ENCODE measurements around the gene DACT1. TPM values are rescaled to one million over a fixed set of nuclear protein-coding genes. Genes with fewer than 3 reads are reported as not detected.

The DACT1 gene
- total RNA-seq, 1 donor, result 4.5 TPM

- no peaks in the 10 kb centered on the region for H3K4me1 ChIP-seq (ENCODE audit: insufficient read depth, low read length)
Measured at GRCh38 chr14:58646479-58646878, 8.7 kb downstream of the DACT1 start.

GRCh38 chr14:58647777-58648176, 10.0 kb downstream of the DACT1 start:
- no peaks in the 10 kb centered on the region for H3K9me3 ChIP-seq (ENCODE audit: low read depth, low read length)
- H3K4me1 ChIP-seq (ENCODE audit: insufficient read depth, low read length), result no peaks in the 10 kb centered on the region
- H3K27me3 ChIP-seq (ENCODE audit: insufficient read depth, low read length), result no peaks in the 10 kb centered on the region
- no peak overlapping the region for H3K4me3 ChIP-seq (ENCODE audit: low read length)

More at GRCh38 chr14:58646479-58646878, 8.7 kb downstream of the DACT1 start:
- Histone ChIP-seq H3K27me3 (ENCODE audit: insufficient read depth, low read length) (no peaks in the 10 kb centered on the region), H3K4me3 (ENCODE audit: low read length) (no peak overlapping the region), H3K9me3 (ENCODE audit: low read depth, low read length) (no peaks in the 10 kb centered on the region)

- no peaks in the 10 kb centered on the region for H3K27me3 ChIP-seq (ENCODE audit: insufficient read depth, low read length)
- no peaks in the 10 kb centered on the region for H3K4me1 ChIP-seq (ENCODE audit: insufficient read depth, low read length)
- H3K4me3 ChIP-seq (ENCODE audit: low read length), result no peak overlapping the region
- no peaks in the 10 kb centered on the region for H3K9me3 ChIP-seq (ENCODE audit: low read depth, low read length)
Measured at GRCh38 chr14:58650857-58651256, 13.1 kb downstream of the DACT1 start.

GRCh38 chr14:58656671-58657411, 19.1 kb downstream of the DACT1 start:
- Histone ChIP-seq H3K27me3 (ENCODE audit: insufficient read depth, low read length) (no peaks in the 10 kb centered on the region), H3K4me1 (ENCODE audit: insufficient read depth, low read length) (peaks cover 4% of the 10 kb centered on the region), H3K9me3 (ENCODE audit: low read depth, low read length) (no peaks in the 10 kb centered on the region), H3K4me3 (ENCODE audit: low read length) (no peak overlapping the region)

- no peaks in the 10 kb centered on the region for H3K27me3 ChIP-seq (ENCODE audit: insufficient read depth, low read length)
- no peaks in the 10 kb centered on the region for H3K9me3 ChIP-seq (ENCODE audit: low read depth, low read length)
- H3K4me1 ChIP-seq (ENCODE audit: insufficient read depth, low read length), result peaks cover 4% of the 10 kb centered on the region
- no peak overlapping the region for H3K4me3 ChIP-seq (ENCODE audit: low read length)
Measured at GRCh38 chr14:58659061-58659460, 21.3 kb downstream of the DACT1 start.

- Histone ChIP-seq H3K4me1 (ENCODE audit: insufficient read depth, low read length) (peaks cover 4% of the 10 kb centered on the region), H3K27me3 (ENCODE audit: insufficient read depth, low read length) (no peaks in the 10 kb centered on the region), H3K9me3 (ENCODE audit: low read depth, low read length) (no peaks in the 10 kb centered on the region), H3K4me3 (ENCODE audit: low read length) (no peak overlapping the region)
Measured at GRCh38 chr14:58659846-58660245, 22.1 kb downstream of the DACT1 start.

GRCh38 chr14:58660407-58660806, 22.6 kb downstream of the DACT1 start:
- Histone ChIP-seq H3K27me3 (ENCODE audit: insufficient read depth, low read length) (no peaks in the 10 kb centered on the region), H3K4me1 (ENCODE audit: insufficient read depth, low read length) (peaks cover 4% of the 10 kb centered on the region), H3K4me3 (ENCODE audit: low read length) (no peak overlapping the region), H3K9me3 (ENCODE audit: low read depth, low read length) (no peaks in the 10 kb centered on the region)

- H3K4me1 ChIP-seq (ENCODE audit: insufficient read depth, low read length), result peaks cover 4% of the 10 kb centered on the region
- no peaks in the 10 kb centered on the region for H3K27me3 ChIP-seq (ENCODE audit: insufficient read depth, low read length)
- no peak overlapping the region for H3K4me3 ChIP-seq (ENCODE audit: low read length)
- no peaks in the 10 kb centered on the region for H3K9me3 ChIP-seq (ENCODE audit: low read depth, low read length)
Measured at GRCh38 chr14:58662018-58662417, 24.3 kb downstream of the DACT1 start.

- Histone ChIP-seq H3K4me1 (ENCODE audit: insufficient read depth, low read length) (peaks cover 4% of the 10 kb centered on the region), H3K9me3 (ENCODE audit: low read depth, low read length) (no peaks in the 10 kb centered on the region), H3K4me3 (ENCODE audit: low read length) (no peak overlapping the region), H3K27me3 (ENCODE audit: insufficient read depth, low read length) (no peaks in the 10 kb centered on the region)
Measured at GRCh38 chr14:58662759-58663158, 25.0 kb downstream of the DACT1 start.

- peaks cover 4% of the 10 kb centered on the region for H3K4me1 ChIP-seq (ENCODE audit: insufficient read depth, low read length)
- H3K9me3 ChIP-seq (ENCODE audit: low read depth, low read length), result no peaks in the 10 kb centered on the region
- H3K27me3 ChIP-seq (ENCODE audit: insufficient read depth, low read length), result no peaks in the 10 kb centered on the region
- no peak overlapping the region for H3K4me3 ChIP-seq (ENCODE audit: low read length)
Measured at GRCh38 chr14:58663494-58664111, 25.8 kb downstream of the DACT1 start.

GRCh38 chr14:58665773-58666500, 28.2 kb downstream of the DACT1 start:
- Histone ChIP-seq H3K4me1 (ENCODE audit: insufficient read depth, low read length) (peaks cover 4% of the 10 kb centered on the region), H3K4me3 (ENCODE audit: low read length) (no peak overlapping the region), H3K9me3 (ENCODE audit: low read depth, low read length) (no peaks in the 10 kb centered on the region), H3K27me3 (ENCODE audit: insufficient read depth, low read length) (no peaks in the 10 kb centered on the region)

- H3K4me3 ChIP-seq (ENCODE audit: low read length), result no peak overlapping the region
- H3K9me3 ChIP-seq (ENCODE audit: low read depth, low read length), result no peaks in the 10 kb centered on the region
- peaks cover under 1% of the 10 kb centered on the region for H3K4me1 ChIP-seq (ENCODE audit: insufficient read depth, low read length)
- H3K27me3 ChIP-seq (ENCODE audit: insufficient read depth, low read length), result no peaks in the 10 kb centered on the region
Measured at GRCh38 chr14:58666737-58667136, 29.0 kb downstream of the DACT1 start.

- H3K9me3 ChIP-seq (ENCODE audit: low read depth, low read length), result no peaks in the 10 kb centered on the region
- no peaks in the 10 kb centered on the region for H3K4me1 ChIP-seq (ENCODE audit: insufficient read depth, low read length)
- no peaks in the 10 kb centered on the region for H3K27me3 ChIP-seq (ENCODE audit: insufficient read depth, low read length)
- H3K4me3 ChIP-seq (ENCODE audit: low read length), result no peak overlapping the region
Measured at GRCh38 chr14:58667900-58668299, 30.1 kb downstream of the DACT1 start.

- Histone ChIP-seq H3K4me3 (ENCODE audit: low read length) (no peak overlapping the region), H3K4me1 (ENCODE audit: insufficient read depth, low read length) (no peaks in the 10 kb centered on the region), H3K9me3 (ENCODE audit: low read depth, low read length) (no peaks in the 10 kb centered on the region), H3K27me3 (ENCODE audit: insufficient read depth, low read length) (no peaks in the 10 kb centered on the region)
Measured at GRCh38 chr14:58668848-58669480, 31.2 kb downstream of the DACT1 start.

- no peaks in the 10 kb centered on the region for H3K27me3 ChIP-seq (ENCODE audit: insufficient read depth, low read length)
- H3K4me1 ChIP-seq (ENCODE audit: insufficient read depth, low read length), result no peaks in the 10 kb centered on the region
- no peaks in the 10 kb centered on the region for H3K9me3 ChIP-seq (ENCODE audit: low read depth, low read length)
- H3K4me3 ChIP-seq (ENCODE audit: low read length), result no peak overlapping the region
Measured at GRCh38 chr14:58669556-58670200, 31.9 kb downstream of the DACT1 start.
